ENCODE measurements around the gene PRDX1. TPM values are rescaled to one million over a fixed set of nuclear protein-coding genes. Genes with fewer than 3 reads are reported as not detected.

Gene PRDX1
- polyA plus RNA-seq, 1 experiment: 414 TPM

DNA sequence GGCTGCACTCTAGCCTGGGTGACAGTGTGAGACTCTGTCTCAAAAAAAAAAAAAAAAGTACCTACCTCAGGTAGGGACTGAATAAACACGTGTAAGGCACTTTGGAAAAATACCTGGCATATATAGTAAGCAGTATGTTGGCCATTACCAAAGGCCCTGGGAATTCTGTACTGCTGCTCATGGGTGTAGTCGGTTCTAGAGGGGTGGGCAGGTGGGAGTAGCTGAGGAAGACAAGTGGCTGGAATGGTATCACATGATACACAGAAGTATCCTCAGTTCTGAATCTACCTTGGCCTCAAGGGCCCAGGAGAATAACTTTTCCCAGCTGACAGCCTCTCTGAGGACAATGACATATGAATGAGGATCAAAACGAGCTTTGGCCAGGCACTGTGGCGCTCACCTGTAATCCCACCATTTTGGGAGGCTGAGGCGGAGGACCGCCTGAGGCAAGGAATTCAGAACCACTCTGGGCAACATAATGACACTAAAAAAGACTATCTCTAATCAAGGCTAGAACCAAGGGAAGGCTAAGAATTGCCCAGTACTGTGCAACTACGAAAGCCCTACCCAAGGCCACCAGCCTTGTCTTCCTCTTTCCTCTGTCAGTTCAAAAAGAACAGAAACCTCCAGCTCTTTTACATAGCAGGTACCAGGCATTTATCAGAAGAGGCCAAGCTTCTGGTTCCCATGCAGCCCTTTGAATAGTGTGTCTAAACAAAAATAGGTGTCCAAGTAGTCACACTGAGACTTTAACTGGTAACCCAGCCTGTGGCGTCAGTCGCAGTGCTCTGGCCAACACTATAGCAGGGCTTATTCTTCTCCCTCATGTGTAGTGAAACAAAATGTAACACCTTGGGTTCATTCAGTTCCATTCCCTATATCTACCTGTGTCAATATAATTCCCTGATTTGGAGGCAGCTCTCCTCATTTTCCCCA lies 11.4 kb downstream of the PRDX1 start:
- ChIA-PET POLR2A (no interaction called here), CTCF (interaction anchor here (0.9 to 4.1 kb wide), 2 partner anchors 10 to 58 kb away, joined by 3 to 60 read pairs; no protein-coding TSS in a partner anchor)
- Histone ChIP-seq H3K4me3 (ENCODE audit: low read depth, low read length) (no peak overlapping the region), H3K36me3 (ENCODE audit: control insufficient read depth, insufficient read depth, low read length) (peaks cover 28% of the 10 kb centered on the region), H3K27me3 (ENCODE audit: control insufficient read depth, insufficient read depth, low read length) (no peaks in the 10 kb centered on the region)
- TF ChIP-seq, protein P1, sequence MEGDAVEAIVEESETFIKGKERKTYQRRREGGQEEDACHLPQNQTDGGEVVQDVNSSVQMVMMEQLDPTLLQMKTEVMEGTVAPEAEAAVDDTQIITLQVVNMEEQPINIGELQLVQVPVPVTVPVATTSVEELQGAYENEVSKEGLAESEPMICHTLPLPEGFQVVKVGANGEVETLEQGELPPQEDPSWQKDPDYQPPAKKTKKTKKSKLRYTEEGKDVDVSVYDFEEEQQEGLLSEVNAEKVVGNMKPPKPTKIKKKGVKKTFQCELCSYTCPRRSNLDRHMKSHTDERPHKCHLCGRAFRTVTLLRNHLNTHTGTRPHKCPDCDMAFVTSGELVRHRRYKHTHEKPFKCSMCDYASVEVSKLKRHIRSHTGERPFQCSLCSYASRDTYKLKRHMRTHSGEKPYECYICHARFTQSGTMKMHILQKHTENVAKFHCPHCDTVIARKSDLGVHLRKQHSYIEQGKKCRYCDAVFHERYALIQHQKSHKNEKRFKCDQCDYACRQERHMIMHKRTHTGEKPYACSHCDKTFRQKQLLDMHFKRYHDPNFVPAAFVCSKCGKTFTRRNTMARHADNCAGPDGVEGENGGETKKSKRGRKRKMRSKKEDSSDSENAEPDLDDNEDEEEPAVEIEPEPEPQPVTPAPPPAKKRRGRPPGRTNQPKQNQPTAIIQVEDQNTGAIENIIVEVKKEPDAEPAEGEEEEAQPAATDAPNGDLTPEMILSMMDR (IDR thresholded peaks at IDR 0.05; ENCODE audit: insufficient read depth, low read depth, low read length): no peak
- no peak for DNase-seq (ENCODE audit: low read depth)

DNA sequence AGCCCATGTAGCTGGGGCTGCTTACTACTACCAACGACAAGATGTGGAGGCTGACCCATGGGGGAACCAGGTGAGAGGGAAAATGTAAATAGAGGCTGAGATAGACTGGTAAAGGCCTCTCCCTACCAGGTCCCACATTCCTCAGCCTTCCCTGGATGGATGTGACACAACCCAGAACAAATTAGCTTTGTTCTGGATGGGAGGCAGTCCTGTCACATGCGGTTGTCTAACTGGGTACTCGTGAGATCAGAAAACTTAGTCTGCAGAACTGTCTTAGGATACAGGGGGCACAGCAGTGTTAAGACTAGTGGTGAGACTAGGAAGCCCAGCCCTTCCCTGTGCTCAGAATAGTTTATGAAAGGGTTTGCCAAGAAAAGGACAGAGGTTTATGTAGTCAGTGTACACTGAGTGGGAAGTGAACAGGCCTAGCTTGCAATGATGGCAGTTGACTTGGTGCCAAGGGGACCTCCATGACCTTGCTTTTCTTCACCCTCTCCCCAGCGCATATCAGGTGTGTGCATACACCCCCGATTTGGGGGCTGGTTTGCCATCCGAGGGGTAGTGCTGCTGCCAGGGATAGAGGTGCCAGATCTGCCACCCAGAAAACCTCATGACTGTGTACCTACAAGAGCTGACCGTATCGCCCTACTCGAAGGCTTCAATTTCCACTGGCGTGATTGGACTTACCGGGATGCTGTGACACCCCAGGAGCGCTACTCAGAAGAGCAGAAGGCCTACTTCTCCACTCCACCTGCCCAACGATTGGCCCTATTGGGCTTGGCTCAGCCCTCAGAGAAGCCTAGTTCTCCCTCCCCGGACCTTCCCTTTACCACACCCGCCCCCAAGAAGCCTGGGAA lies 13.2 kb downstream of the PRDX1 start:
- CTCF ChIA-PET: interaction anchor here (0.9 to 1.7 kb wide), 6 partner anchors 10 to 729 kb away, joined by 3 to 5 read pairs (median 4); partner anchors contain the start of gene HPDL
- no peak overlapping the region for H3K4me3 ChIP-seq (ENCODE audit: low read depth, low read length)
- POLR2A ChIA-PET: interaction anchor here (1.0 kb wide), 1 partner anchor 12 kb away, joined by 3 read pairs; no protein-coding TSS in a partner anchor
- H3K36me3 ChIP-seq (ENCODE audit: control insufficient read depth, insufficient read depth, low read length): peaks cover 23% of the 10 kb centered on the region
- TF ChIP-seq, protein P1 (IDR thresholded peaks at IDR 0.05; ENCODE audit: insufficient read depth, low read depth, low read length): peak; percentile 21; the same call in 1 of the 2 replicates
- no peaks in the 10 kb centered on the region for H3K27me3 ChIP-seq (ENCODE audit: control insufficient read depth, insufficient read depth, low read length)
- no peak for DNase-seq (ENCODE audit: low read depth)

- CTCF ChIA-PET: interaction anchor here (0.6 to 1.8 kb wide), 8 partner anchors 11 to 729 kb away, joined by 3 to 5 read pairs (median 4); partner anchors contain the start of gene HPDL
These were observed 13.8 kb downstream of the PRDX1 start for GRCh38 chr1:45507893-45508292.

GRCh38 chr1:45507195-45507594 lies 14.5 kb downstream of the PRDX1 start:
- Histone ChIP-seq H3K4me3 (ENCODE audit: low read depth, low read length) (no peak overlapping the region), H3K27me3 (ENCODE audit: control insufficient read depth, insufficient read depth, low read length) (no peaks in the 10 kb centered on the region), H3K36me3 (ENCODE audit: control insufficient read depth, insufficient read depth, low read length) (peaks cover 17% of the 10 kb centered on the region)
- TF ChIP-seq, protein P1 (IDR thresholded peaks at IDR 0.05; ENCODE audit: insufficient read depth, low read depth, low read length): no peak
- no peak for DNase-seq (ENCODE audit: low read depth)
- POLR2A ChIA-PET: interaction anchor here (1.0 kb wide), 1 partner anchor 13 kb away, joined by 3 read pairs; no protein-coding TSS in a partner anchor
- CTCF ChIA-PET: interaction anchor here (0.6 to 1.8 kb wide), 5 partner anchors 62 to 730 kb away, joined by 3 to 4 read pairs (median 3); partner anchors contain the start of gene HPDL

More at GRCh38 chr1:45507893-45508292, 13.8 kb downstream of the PRDX1 start:
- H3K36me3 ChIP-seq (ENCODE audit: control insufficient read depth, insufficient read depth, low read length): peaks cover 21% of the 10 kb centered on the region
- no peaks in the 10 kb centered on the region for H3K27me3 ChIP-seq (ENCODE audit: control insufficient read depth, insufficient read depth, low read length)
- no peak for DNase-seq (ENCODE audit: low read depth)
- H3K4me3 ChIP-seq (ENCODE audit: low read depth, low read length): no peak overlapping the region
- TF ChIP-seq, protein P1 (IDR thresholded peaks at IDR 0.05; ENCODE audit: insufficient read depth, low read depth, low read length): no peak
- POLR2A ChIA-PET: interaction anchor here (1.0 kb wide), 1 partner anchor 13 kb away, joined by 3 read pairs; no protein-coding TSS in a partner anchor
